Trophoblast cell (in vitro differentiated cells and primary cell): ENCODE measurements around the gene CLDN19.
A peak's percentile ranks its signal among the peaks of the same experiment; 100 is the strongest.
"Not testable (repeated sequence)": the region's sequence is repeated elsewhere in the genome, so short reads cannot be mapped to it uniquely, and the experiment has no call there.

Experiments
- DNase-seq, 2 donors: peaks; one replicate each; pipeline ENCODE4 v3.0.0-alpha.2; 2016
- H2AFZ ChIP-seq: 2 replicates; pipeline ENCODE4 v1.6.1; 2013; ENCODE audit warnings: low read length, moderate library complexity, mild to moderate bottlenecking; ENCODE audit not compliant: insufficient read depth, poor library complexity
- H2AK5ac ChIP-seq: 2 replicates; pipeline ENCODE4 v1.6.1; 2013; ENCODE audit warnings: mild to moderate bottlenecking, low read length
- H2BK120ac ChIP-seq: 2 replicates; pipeline ENCODE4 v1.6.1; 2013; ENCODE audit warnings: low read length, mild to moderate bottlenecking, moderate library complexity; ENCODE audit not compliant: insufficient read depth, poor library complexity
- H2BK12ac ChIP-seq: 2 replicates; pipeline ENCODE4 v1.6.1; 2013; ENCODE audit warnings: mild to moderate bottlenecking, low read length, moderate library complexity
- H2BK5ac ChIP-seq: 2 replicates; pipeline ENCODE4 v1.6.1; 2013; ENCODE audit warnings: low read length, low read depth, moderate library complexity, mild to moderate bottlenecking; ENCODE audit not compliant: poor library complexity
- H3K14ac ChIP-seq: 2 replicates; pipeline ENCODE4 v1.6.1; 2013; ENCODE audit warnings: mild to moderate bottlenecking, low read length
- H3K18ac ChIP-seq: 2 replicates; pipeline ENCODE4 v1.6.1; 2013; ENCODE audit warnings: mild to moderate bottlenecking, low read length
- H3K23ac ChIP-seq: 2 replicates; pipeline ENCODE4 v1.6.1; 2013; ENCODE audit warnings: low read length
- H3K27ac ChIP-seq: 2 replicates; pipeline ENCODE4 v1.5.1; 2013; ENCODE audit warnings: low read depth, mild to moderate bottlenecking, inconsistent platforms, low read length, moderate library complexity
- H3K27me3 ChIP-seq: 2 replicates; pipeline ENCODE4 v1.6.1; 2013; ENCODE audit warnings: inconsistent platforms, mild to moderate bottlenecking, low read length, moderate library complexity; ENCODE audit not compliant: insufficient read depth
- H3K36me3 ChIP-seq, 2 experiments: 1 replicate in 1 of 2; 2 replicates in 1 of 2; pipeline ENCODE4 v1.6.1; 2013; ENCODE audit warnings: low read length in 2 of 2, mild to moderate bottlenecking in 2 of 2, moderate library complexity in 1 of 2; ENCODE audit not compliant: insufficient read depth in 2 of 2, control insufficient read depth in 1 of 2
- H3K4ac ChIP-seq: 2 replicates; pipeline ENCODE4 v1.6.1; 2013; ENCODE audit warnings: low read depth, mild to moderate bottlenecking, low read length, moderate library complexity
- H3K4me1 ChIP-seq, 2 experiments: 1 replicate in 1 of 2; 2 replicates in 1 of 2; pipeline ENCODE4 v1.6.1; 2013; ENCODE audit warnings: low read length in 2 of 2, mild to moderate bottlenecking in 2 of 2, moderate library complexity in 1 of 2; ENCODE audit not compliant: insufficient read depth in 2 of 2, control insufficient read depth in 1 of 2
- H3K4me2 ChIP-seq: 2 replicates; pipeline ENCODE4 v1.6.1; 2013; ENCODE audit warnings: inconsistent platforms, mild to moderate bottlenecking, low read length, moderate library complexity
- H3K4me3 ChIP-seq: 2 replicates; pipeline ENCODE4 v1.5.1; 2013; ENCODE audit warnings: mild to moderate bottlenecking, low read depth, low read length, inconsistent platforms
- H3K79me1 ChIP-seq: one replicate; pipeline ENCODE4 v1.6.1; 2013; ENCODE audit warnings: low read length
- H3K79me2 ChIP-seq: 2 replicates; pipeline ENCODE4 v1.6.1; 2013; ENCODE audit warnings: low read length, mild to moderate bottlenecking; ENCODE audit not compliant: control insufficient read depth, insufficient read depth, poor library complexity
- H3K9ac ChIP-seq: 2 replicates; pipeline ENCODE4 v1.6.1; 2013; ENCODE audit warnings: mild to moderate bottlenecking, low read length
- H3K9me3 ChIP-seq: 2 replicates; pipeline ENCODE4 v1.6.1; 2013; ENCODE audit warnings: low read depth, mild to moderate bottlenecking, control low read depth, inconsistent platforms, low read length; ENCODE audit not compliant: insufficient read depth
- H4K12ac ChIP-seq: 2 replicates; pipeline ENCODE4 v1.6.1; 2013; ENCODE audit warnings: low read depth, mild to moderate bottlenecking, low read length, moderate library complexity
- H4K8ac ChIP-seq: 2 replicates; pipeline ENCODE4 v1.6.1; 2013; ENCODE audit warnings: low read depth, mild to moderate bottlenecking, low read length, moderate library complexity
- H4K91ac ChIP-seq: one replicate; pipeline ENCODE4 v1.6.1; 2013; ENCODE audit warnings: low read depth, mild to moderate bottlenecking, low read length, moderate library complexity
- WGBS: extraction: QIAGEN DNeasy Blood & Tissue Kit; methylation state at CpG from one replicate; pipeline ENCODE4 v1.1.7; 2013; ENCODE audit warnings: missing lambda C conversion rate; ENCODE audit not compliant: insufficient read length, insufficient coverage; ENCODE audit errors: extremely low coverage; 5-methylcytosine and 5-hydroxymethylcytosine counted together

The CLDN19 gene

GRCh38 chr1:42753070-42753469 is 13.0 kb upstream of the CLDN19 start:
- no peak overlapping the region for H2AFZ ChIP-seq
- H3K9ac ChIP-seq: no peak overlapping the region
- H3K14ac ChIP-seq: no peak overlapping the region
- no peak overlapping the region for H3K23ac ChIP-seq
- H3K79me1 ChIP-seq: no peaks in the 10 kb centered on the region
- H3K4me1 ChIP-seq: no peaks in the 10 kb centered on the region
- no peak overlapping the region for H3K4me2 ChIP-seq
- no peaks in the 10 kb centered on the region for H3K27me3 ChIP-seq
- peaks cover 55 to 71% of the 10 kb centered on the region in 2 experiments for H3K36me3 ChIP-seq
- no peak overlapping the region for H2BK12ac ChIP-seq
- no peak overlapping the region for H2BK5ac ChIP-seq
- no peak overlapping the region for H3K4ac ChIP-seq
- no peak for DNase-seq
- WGBS: no CpG with 5 or more reads among the region's 1 CpG
- no peak overlapping the region for H3K18ac ChIP-seq
- H3K27ac ChIP-seq: no peak overlapping the region
- H4K91ac ChIP-seq: no peak overlapping the region
- no peak overlapping the region for H4K12ac ChIP-seq
- no peak overlapping the region for H4K8ac ChIP-seq
- no peak overlapping the region for H3K4me3 ChIP-seq
- H3K9me3 ChIP-seq: peaks cover 9% of the 10 kb centered on the region
- H3K79me2 ChIP-seq: no peaks in the 10 kb centered on the region
- H2AK5ac ChIP-seq: no peak overlapping the region
- no peak overlapping the region for H2BK120ac ChIP-seq

DNA sequence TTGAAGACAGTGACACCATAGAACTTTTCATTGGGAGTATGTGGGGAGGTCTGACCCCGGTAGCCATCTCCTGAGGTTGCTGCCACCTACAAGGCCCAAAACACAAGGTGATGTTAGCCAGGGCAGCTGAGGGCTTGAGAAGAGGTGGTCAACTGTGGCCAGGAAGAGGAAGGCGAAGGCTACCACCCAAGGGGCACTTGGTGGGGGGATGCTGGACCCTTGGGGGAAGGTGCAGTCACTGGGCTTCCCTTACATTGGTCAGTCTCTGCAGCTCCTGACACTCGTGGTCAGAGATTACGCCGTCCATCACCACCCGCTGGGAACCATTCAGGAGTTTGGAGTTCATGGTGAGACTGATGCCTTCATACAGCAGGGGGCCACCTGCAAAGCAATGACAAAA is 12.2 kb upstream of the CLDN19 start:
- Histone ChIP-seq H3K27me3 (no peaks in the 10 kb centered on the region), H3K4me1 (no peaks in the 10 kb centered on the region), H3K4ac (no peak overlapping the region), H3K23ac (no peak overlapping the region), H3K79me2 (no peaks in the 10 kb centered on the region), H3K18ac (no peak overlapping the region), H3K9me3 (peaks cover 10% of the 10 kb centered on the region), H3K9ac (no peak overlapping the region), H2BK120ac (no peak overlapping the region), H3K79me1 (no peaks in the 10 kb centered on the region), H3K36me3 (peaks cover 59 to 72% of the 10 kb centered on the region in 2 experiments), H2AK5ac (no peak overlapping the region), H4K12ac (no peak overlapping the region), H2BK12ac (no peak overlapping the region), H3K14ac (no peak overlapping the region), H2BK5ac (no peak overlapping the region), H4K8ac (no peak overlapping the region), H3K27ac (no peak overlapping the region), H4K91ac (no peak overlapping the region), H3K4me3 (no peak overlapping the region), H2AFZ (no peak overlapping the region), H3K4me2 (no peak overlapping the region)
- no peak for DNase-seq
- no CpG with 5 or more reads among the region's 6 CpGs for WGBS

- H3K4me2 ChIP-seq, H2AFZ ChIP-seq, H3K79me2 ChIP-seq, H2BK120ac ChIP-seq, H2BK5ac ChIP-seq, H2AK5ac ChIP-seq, H3K79me1 ChIP-seq, H4K12ac ChIP-seq, H3K9ac ChIP-seq, H3K4me1 ChIP-seq, H2BK12ac ChIP-seq, H3K18ac ChIP-seq, H4K8ac ChIP-seq, H3K27ac ChIP-seq, H3K14ac ChIP-seq, H3K23ac ChIP-seq, DNase-seq, H3K4ac ChIP-seq, H4K91ac ChIP-seq, H3K4me3 ChIP-seq, H3K27me3 ChIP-seq: not testable (repeated sequence)
- no CpG with 5 or more reads among the region's 8 CpGs for WGBS
- H3K36me3 ChIP-seq: peaks cover 62 to 76% of the 10 kb centered on the region in 2 experiments
- H3K9me3 ChIP-seq: peaks cover 10% of the 10 kb centered on the region
Measured at GRCh38 chr1:42751511-42752070, 11.6 kb upstream of the CLDN19 start.

- Histone ChIP-seq H3K36me3 (peaks cover 64 to 74% of the 10 kb centered on the region in 2 experiments), H3K79me2 (no peaks in the 10 kb centered on the region), H3K9ac (no peak overlapping the region), H4K91ac (no peak overlapping the region), H3K27me3 (no peaks in the 10 kb centered on the region), H3K18ac (no peak overlapping the region), H3K4me2 (no peak overlapping the region), H4K8ac (no peak overlapping the region), H2BK5ac (no peak overlapping the region), H3K23ac (no peak overlapping the region), H4K12ac (no peak overlapping the region), H3K4me1 (no peaks in the 10 kb centered on the region), H3K4ac (no peak overlapping the region), H2AK5ac (no peak overlapping the region), H2BK12ac (no peak overlapping the region), H3K27ac (no peak overlapping the region), H3K14ac (no peak overlapping the region), H3K4me3 (peak overlapping the region; percentile 18), H2BK120ac (no peak overlapping the region), H3K9me3 (peaks cover 10% of the 10 kb centered on the region), H2AFZ (no peak overlapping the region), H3K79me1 (no peaks in the 10 kb centered on the region)
- no peak for DNase-seq
- no CpG with 5 or more reads among the region's 12 CpGs for WGBS
Measured at GRCh38 chr1:42750041-42750440, 10.0 kb upstream of the CLDN19 start.
